ENCODE results near the gene THTPA.

Gene THTPA

DNA sequence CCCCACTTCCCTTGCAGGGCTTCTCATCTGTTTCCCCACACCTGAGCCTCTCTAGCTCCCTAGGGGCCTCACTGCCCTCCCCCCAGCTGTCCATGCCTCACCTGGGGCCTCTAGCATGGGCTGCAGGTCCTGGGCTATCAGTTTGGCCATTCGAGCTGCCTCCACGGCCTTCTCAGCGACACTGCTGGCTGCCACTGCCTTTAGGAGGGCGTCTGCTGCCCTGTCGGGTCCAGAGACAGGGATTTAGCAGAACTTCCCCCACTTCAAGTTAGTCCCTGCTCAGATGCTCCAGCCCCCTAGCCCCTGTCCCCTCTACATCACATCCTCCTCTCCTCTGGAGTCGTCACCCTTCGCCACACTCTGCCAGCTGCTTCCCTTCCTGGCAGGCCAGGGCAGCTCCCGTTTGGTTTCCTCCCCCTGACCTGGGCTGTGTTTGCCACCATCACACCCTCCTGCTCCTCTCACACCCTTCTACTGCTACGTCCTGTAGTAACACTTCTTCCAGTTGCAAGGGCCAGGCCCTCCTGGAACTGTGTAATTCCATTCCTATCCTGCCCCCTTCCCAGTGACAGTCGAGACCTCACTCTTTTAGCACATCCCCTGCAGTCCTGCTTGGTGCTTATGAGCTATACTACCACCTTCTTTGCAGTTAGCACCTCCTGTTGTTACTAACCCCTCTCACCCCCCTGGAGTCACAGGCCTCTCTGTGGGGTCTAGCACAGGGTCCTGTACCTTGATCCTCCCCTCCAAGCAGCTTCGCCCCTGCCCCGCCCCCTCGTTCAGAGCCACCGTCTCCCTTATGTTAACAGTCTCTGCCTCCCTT is 15.8 kb downstream of the THTPA start:
- no peak for DNase-seq (ENCODE audit: low read depth)
- TF ChIP-seq, protein P1, sequence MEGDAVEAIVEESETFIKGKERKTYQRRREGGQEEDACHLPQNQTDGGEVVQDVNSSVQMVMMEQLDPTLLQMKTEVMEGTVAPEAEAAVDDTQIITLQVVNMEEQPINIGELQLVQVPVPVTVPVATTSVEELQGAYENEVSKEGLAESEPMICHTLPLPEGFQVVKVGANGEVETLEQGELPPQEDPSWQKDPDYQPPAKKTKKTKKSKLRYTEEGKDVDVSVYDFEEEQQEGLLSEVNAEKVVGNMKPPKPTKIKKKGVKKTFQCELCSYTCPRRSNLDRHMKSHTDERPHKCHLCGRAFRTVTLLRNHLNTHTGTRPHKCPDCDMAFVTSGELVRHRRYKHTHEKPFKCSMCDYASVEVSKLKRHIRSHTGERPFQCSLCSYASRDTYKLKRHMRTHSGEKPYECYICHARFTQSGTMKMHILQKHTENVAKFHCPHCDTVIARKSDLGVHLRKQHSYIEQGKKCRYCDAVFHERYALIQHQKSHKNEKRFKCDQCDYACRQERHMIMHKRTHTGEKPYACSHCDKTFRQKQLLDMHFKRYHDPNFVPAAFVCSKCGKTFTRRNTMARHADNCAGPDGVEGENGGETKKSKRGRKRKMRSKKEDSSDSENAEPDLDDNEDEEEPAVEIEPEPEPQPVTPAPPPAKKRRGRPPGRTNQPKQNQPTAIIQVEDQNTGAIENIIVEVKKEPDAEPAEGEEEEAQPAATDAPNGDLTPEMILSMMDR (IDR thresholded peaks at IDR 0.05; ENCODE audit: control insufficient read depth, insufficient read depth, low read depth, low read length, missing control alignments) = no peak
- H3K4me3 ChIP-seq (ENCODE audit: control insufficient read depth, low read depth, low read length) = no peak overlapping the region

- H3K4me3 ChIP-seq (ENCODE audit: control insufficient read depth, low read depth, low read length) = no peak overlapping the region
- no peak for DNase-seq (ENCODE audit: low read depth)
- TF ChIP-seq, protein P1 (IDR thresholded peaks at IDR 0.05; ENCODE audit: control insufficient read depth, insufficient read depth, low read depth, low read length, missing control alignments) = no peak
Measured at GRCh38 chr14:23572524-23572828, 16.4 kb downstream of the THTPA start.

GRCh38 chr14:23572836-23573235 is 16.8 kb downstream of the THTPA start:
- no peak overlapping the region for H3K4me3 ChIP-seq (ENCODE audit: control insufficient read depth, low read depth, low read length)
- DNase-seq (ENCODE audit: low read depth) = no peak
- TF ChIP-seq, protein P1 (IDR thresholded peaks at IDR 0.05; ENCODE audit: control insufficient read depth, insufficient read depth, low read depth, low read length, missing control alignments) = no peak

- DNase-seq (ENCODE audit: low read depth) = no peak
- TF ChIP-seq, protein P1 (IDR thresholded peaks at IDR 0.05; ENCODE audit: control insufficient read depth, insufficient read depth, low read depth, low read length, missing control alignments) = no peak
- H3K4me3 ChIP-seq (ENCODE audit: control insufficient read depth, low read depth, low read length) = no peak overlapping the region
Measured at GRCh38 chr14:23573384-23574015, 17.4 kb downstream of the THTPA start.

DNA sequence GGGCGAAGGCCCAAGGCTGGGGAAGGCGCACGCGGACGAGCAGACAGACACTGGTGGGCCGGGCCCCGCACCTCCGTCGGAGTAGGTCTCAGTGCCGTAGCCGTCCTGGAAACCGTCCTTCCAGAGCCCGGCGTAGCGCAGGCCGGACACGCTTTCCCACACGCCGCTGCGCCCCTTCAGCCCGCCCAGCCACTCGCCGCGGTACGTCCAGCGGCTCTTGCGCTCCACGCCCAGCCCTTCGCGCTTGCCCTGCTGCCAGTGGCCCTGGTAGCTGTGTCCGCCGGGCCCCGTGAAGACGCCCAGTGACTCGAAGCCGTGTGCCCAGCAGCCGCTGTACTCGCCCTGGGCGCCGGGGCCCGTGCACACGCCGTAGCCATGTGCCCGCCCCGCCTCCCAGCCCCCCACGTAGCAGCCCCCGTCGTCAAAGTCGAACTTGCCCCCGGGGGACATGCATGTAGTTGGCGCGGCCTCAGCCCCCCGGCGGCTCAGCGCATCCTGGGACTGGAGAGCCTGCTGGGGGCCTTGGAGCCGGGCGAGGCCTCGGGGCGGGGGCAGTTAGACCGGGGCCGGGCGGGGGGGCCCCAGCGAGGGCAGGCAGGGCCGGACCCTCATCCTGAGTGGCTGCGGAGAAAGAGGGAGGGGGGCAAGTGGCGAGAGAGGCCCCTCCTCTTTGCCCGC is 21.1 kb downstream of the THTPA start:
- TF ChIP-seq, protein P1 (IDR thresholded peaks at IDR 0.05; ENCODE audit: control insufficient read depth, insufficient read depth, low read depth, low read length, missing control alignments) = no peak
- no peak overlapping the region for H3K4me3 ChIP-seq (ENCODE audit: control insufficient read depth, low read depth, low read length)
- DNase-seq (ENCODE audit: low read depth) = no peak

- no peak for DNase-seq (ENCODE audit: low read depth)
- H3K4me3 ChIP-seq (ENCODE audit: control insufficient read depth, low read depth, low read length) = no peak overlapping the region
- TF ChIP-seq, protein P1 (IDR thresholded peaks at IDR 0.05; ENCODE audit: control insufficient read depth, insufficient read depth, low read depth, low read length, missing control alignments) = no peak
Measured at GRCh38 chr14:23577710-23578392, 21.8 kb downstream of the THTPA start.
